H1 (cell line): ENCODE data around the gene NIM1K. TPM values are rescaled to one million over a fixed set of nuclear protein-coding genes. Genes with fewer than 3 reads are reported as not detected.

Experiments used
- SP4 ChIP-seq: IDR thresholded peaks from 2 replicates; pipeline ENCODE4 v1.6.1; 2012; ENCODE audit warnings: low read length, inconsistent platforms
- YY1 ChIP-seq: IDR thresholded peaks from 2 replicates; pipeline ENCODE4 v1.6.1; 2011; ENCODE audit warnings: low read depth, mild to moderate bottlenecking, low read length
- polyA plus RNA-seq, 7 experiments: library from polyadenylated mRNA; depleted of rRNA in 3 of 7; stranded (reverse) in 5 of 7; unstranded in 2 of 7; fragments of >200 nt in 5 of 7; fragments of 200-250 nt in 2 of 7; gene quantifications; 1 replicate in 5 of 7; 2 replicates in 1 of 7; 4 replicates in 1 of 7; pipeline versions ENCODE4 v1.2.1 to v1.2.3, GENCODE V29; 2011 to 2013; ENCODE audit warnings: missing spikeins in 2 of 7, mixed read lengths in 2 of 7
- total RNA-seq: library from RNA; stranded (reverse); fragmentation: NEBNext Ultra II Directional; extraction: Animal tissue kit (Norgen Biotek cat#: 25700); gene quantifications from 2 replicates; pipeline ENCODE4 v1.2.1, GENCODE V29; 2021
- TF ChIP-seq, protein P1 (sequence below): fragments of 300-600 bp; sonication (generic); IDR thresholded peaks from 2 replicates; pipeline ENCODE4 v1.7.1; 2012; ENCODE audit warnings: low read length, moderate library complexity, mild to moderate bottlenecking, inconsistent platforms; ENCODE audit not compliant: insufficient replicate concordance
- TF ChIP-seq, protein P2 (sequence below): IDR thresholded peaks from 2 replicates; pipeline ENCODE4 v1.6.1; 2011; ENCODE audit warnings: low read depth, mild to moderate bottlenecking, low read length; ENCODE audit not compliant: insufficient read depth

NIM1K gene
- total and polyA plus RNA-seq, 2 of the 8 experiments (the other 6 are each of a cell fraction or from before 2014, with no cell fraction given) = not detected

DNA sequence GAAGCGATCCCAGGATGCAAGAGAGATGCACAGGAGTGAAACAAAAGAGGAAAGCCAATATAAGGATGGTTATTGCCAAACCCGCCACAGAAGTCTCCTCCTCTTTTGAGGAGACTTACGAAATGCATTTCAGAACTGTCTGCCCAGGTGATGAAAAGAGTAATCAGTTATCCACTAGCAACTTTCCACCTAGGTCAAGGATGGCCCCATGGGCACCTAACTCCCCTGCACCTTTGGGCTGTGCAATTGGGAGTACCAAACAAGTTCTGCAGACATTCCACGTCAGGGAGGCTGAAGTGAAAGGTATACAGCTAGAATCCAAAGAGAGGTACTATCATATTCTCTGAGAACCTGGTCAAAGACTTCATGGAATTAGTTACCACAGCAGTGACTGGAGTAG lies 95.5 kb downstream of the NIM1K start (continued):
- TF ChIP-seq, protein P1, sequence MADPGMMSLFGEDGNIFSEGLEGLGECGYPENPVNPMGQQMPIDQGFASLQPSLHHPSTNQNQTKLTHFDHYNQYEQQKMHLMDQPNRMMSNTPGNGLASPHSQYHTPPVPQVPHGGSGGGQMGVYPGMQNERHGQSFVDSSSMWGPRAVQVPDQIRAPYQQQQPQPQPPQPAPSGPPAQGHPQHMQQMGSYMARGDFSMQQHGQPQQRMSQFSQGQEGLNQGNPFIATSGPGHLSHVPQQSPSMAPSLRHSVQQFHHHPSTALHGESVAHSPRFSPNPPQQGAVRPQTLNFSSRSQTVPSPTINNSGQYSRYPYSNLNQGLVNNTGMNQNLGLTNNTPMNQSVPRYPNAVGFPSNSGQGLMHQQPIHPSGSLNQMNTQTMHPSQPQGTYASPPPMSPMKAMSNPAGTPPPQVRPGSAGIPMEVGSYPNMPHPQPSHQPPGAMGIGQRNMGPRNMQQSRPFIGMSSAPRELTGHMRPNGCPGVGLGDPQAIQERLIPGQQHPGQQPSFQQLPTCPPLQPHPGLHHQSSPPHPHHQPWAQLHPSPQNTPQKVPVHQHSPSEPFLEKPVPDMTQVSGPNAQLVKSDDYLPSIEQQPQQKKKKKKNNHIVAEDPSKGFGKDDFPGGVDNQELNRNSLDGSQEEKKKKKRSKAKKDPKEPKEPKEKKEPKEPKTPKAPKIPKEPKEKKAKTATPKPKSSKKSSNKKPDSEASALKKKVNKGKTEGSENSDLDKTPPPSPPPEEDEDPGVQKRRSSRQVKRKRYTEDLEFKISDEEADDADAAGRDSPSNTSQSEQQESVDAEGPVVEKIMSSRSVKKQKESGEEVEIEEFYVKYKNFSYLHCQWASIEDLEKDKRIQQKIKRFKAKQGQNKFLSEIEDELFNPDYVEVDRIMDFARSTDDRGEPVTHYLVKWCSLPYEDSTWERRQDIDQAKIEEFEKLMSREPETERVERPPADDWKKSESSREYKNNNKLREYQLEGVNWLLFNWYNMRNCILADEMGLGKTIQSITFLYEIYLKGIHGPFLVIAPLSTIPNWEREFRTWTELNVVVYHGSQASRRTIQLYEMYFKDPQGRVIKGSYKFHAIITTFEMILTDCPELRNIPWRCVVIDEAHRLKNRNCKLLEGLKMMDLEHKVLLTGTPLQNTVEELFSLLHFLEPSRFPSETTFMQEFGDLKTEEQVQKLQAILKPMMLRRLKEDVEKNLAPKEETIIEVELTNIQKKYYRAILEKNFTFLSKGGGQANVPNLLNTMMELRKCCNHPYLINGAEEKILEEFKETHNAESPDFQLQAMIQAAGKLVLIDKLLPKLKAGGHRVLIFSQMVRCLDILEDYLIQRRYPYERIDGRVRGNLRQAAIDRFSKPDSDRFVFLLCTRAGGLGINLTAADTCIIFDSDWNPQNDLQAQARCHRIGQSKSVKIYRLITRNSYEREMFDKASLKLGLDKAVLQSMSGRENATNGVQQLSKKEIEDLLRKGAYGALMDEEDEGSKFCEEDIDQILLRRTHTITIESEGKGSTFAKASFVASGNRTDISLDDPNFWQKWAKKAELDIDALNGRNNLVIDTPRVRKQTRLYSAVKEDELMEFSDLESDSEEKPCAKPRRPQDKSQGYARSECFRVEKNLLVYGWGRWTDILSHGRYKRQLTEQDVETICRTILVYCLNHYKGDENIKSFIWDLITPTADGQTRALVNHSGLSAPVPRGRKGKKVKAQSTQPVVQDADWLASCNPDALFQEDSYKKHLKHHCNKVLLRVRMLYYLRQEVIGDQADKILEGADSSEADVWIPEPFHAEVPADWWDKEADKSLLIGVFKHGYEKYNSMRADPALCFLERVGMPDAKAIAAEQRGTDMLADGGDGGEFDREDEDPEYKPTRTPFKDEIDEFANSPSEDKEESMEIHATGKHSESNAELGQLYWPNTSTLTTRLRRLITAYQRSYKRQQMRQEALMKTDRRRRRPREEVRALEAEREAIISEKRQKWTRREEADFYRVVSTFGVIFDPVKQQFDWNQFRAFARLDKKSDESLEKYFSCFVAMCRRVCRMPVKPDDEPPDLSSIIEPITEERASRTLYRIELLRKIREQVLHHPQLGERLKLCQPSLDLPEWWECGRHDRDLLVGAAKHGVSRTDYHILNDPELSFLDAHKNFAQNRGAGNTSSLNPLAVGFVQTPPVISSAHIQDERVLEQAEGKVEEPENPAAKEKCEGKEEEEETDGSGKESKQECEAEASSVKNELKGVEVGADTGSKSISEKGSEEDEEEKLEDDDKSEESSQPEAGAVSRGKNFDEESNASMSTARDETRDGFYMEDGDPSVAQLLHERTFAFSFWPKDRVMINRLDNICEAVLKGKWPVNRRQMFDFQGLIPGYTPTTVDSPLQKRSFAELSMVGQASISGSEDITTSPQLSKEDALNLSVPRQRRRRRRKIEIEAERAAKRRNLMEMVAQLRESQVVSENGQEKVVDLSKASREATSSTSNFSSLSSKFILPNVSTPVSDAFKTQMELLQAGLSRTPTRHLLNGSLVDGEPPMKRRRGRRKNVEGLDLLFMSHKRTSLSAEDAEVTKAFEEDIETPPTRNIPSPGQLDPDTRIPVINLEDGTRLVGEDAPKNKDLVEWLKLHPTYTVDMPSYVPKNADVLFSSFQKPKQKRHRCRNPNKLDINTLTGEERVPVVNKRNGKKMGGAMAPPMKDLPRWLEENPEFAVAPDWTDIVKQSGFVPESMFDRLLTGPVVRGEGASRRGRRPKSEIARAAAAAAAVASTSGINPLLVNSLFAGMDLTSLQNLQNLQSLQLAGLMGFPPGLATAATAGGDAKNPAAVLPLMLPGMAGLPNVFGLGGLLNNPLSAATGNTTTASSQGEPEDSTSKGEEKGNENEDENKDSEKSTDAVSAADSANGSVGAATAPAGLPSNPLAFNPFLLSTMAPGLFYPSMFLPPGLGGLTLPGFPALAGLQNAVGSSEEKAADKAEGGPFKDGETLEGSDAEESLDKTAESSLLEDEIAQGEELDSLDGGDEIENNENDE = no peak
- TF ChIP-seq, protein P2, sequence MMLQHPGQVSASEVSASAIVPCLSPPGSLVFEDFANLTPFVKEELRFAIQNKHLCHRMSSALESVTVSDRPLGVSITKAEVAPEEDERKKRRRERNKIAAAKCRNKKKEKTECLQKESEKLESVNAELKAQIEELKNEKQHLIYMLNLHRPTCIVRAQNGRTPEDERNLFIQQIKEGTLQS = no peak
- no peak for TF ChIP-seq SP4
- TF ChIP-seq YY1 = no peak
